Neural cell (in vitro differentiated cells): ENCODE results near the gene TMEM59. TPM values are rescaled to one million over a fixed set of nuclear protein-coding genes. Genes with fewer than 3 reads are reported as not detected.
A peak's percentile ranks its signal among the peaks of the same experiment; 100 is the strongest.

ENCODE experiments used
- H2AFZ ChIP-seq: fragments of 200-600, 300-800 bp; sonication (generic), shearing (Covaris generic); 2 replicates; pipeline ENCODE4 v1.6.0; 2014; ENCODE audit warnings: low read depth, mild to moderate bottlenecking, antibody characterized with exemption, low read length, moderate library complexity
- H3F3A ChIP-seq: fragments of 200-600 bp; shearing (Covaris generic); 2 replicates; pipeline ENCODE4 v1.6.1; 2016; ENCODE audit warnings: mild to moderate bottlenecking, moderate library complexity, mixed read lengths, antibody characterized with exemption, low read length; ENCODE audit not compliant: insufficient read depth, poor library complexity, severe bottlenecking
- H3K27ac ChIP-seq: fragments of 200-600, 300-800 bp; sonication (generic), shearing (Covaris generic); 2 replicates; pipeline ENCODE4 v1.5.1; 2014; ENCODE audit warnings: mild to moderate bottlenecking, low read length, moderate library complexity
- H3K27me3 ChIP-seq: fragments of 300-800, 200-600 bp; sonication (generic), shearing (Covaris generic); 2 replicates; pipeline ENCODE4 v1.6.0; 2014; ENCODE audit warnings: mild to moderate bottlenecking, low read depth, low read length, moderate library complexity; ENCODE audit not compliant: insufficient read depth
- H3K36me3 ChIP-seq: fragments of 300-800, 200-600 bp; sonication (generic), shearing (Covaris generic); 2 replicates; pipeline ENCODE4 v1.5.1; 2014; ENCODE audit warnings: mild to moderate bottlenecking, antibody characterized with exemption, low read length, moderate library complexity; ENCODE audit not compliant: insufficient read depth
- H3K4me2 ChIP-seq: fragments of 300-800, 200-600 bp; sonication (generic), shearing (Covaris generic); 2 replicates; pipeline ENCODE4 v1.6.0; 2014; ENCODE audit warnings: mild to moderate bottlenecking, low read length
- H3K4me3 ChIP-seq: fragments of 300-800, 200-600 bp; sonication (generic), shearing (Covaris generic); 2 replicates; pipeline ENCODE4 v1.5.1; 2014; ENCODE audit warnings: mild to moderate bottlenecking, low read length, moderate library complexity
- H3K79me2 ChIP-seq: fragments of 200-600 bp; shearing (Covaris generic); replicated peaks from 2 replicates; pipeline ENCODE4 v1.6.0; 2014; ENCODE audit warnings: mild to moderate bottlenecking, low read length, moderate library complexity; ENCODE audit not compliant: insufficient read depth
- H3K9ac ChIP-seq: fragments of 300-800, 200-600 bp; sonication (generic), shearing (Covaris generic); 2 replicates; pipeline ENCODE4 v1.6.1; 2016; ENCODE audit warnings: mild to moderate bottlenecking, low read length, mixed read lengths
- H3K9me2 ChIP-seq: fragments of 200-600 bp; shearing (Covaris generic); 2 replicates; pipeline ENCODE4 v1.6.1; 2016; ENCODE audit warnings: mild to moderate bottlenecking, low read length, mixed read lengths; ENCODE audit not compliant: insufficient read depth
- H3K9me3 ChIP-seq: fragments of 200-600, 300-800 bp; sonication (generic), shearing (Covaris generic); 2 replicates; pipeline ENCODE4 v1.6.1; 2016; ENCODE audit warnings: mild to moderate bottlenecking, mixed run types, low read length, moderate library complexity, mixed read lengths
- H4K20me1 ChIP-seq: fragments of 200-600 bp; shearing (Covaris generic); 2 replicates; pipeline ENCODE4 v1.6.1; 2016; ENCODE audit warnings: mild to moderate bottlenecking, mixed run types; ENCODE audit not compliant: insufficient read depth
- CTCF ChIP-seq: fragments of 450-650 bp; IDR thresholded peaks from 2 replicates; pipeline ENCODE4 v1.5.1; 2014; ENCODE audit warnings: antibody characterized with exemption, mild to moderate bottlenecking, moderate library complexity; ENCODE audit not compliant: poor library complexity, severe bottlenecking
- EP300 ChIP-seq: fragments of 450-650 bp; conservative IDR thresholded peaks from 2 replicates; pipeline ENCODE4 v1.6.1; 2014; ENCODE audit warnings: antibody characterized with exemption, mild to moderate bottlenecking, moderate library complexity; ENCODE audit not compliant: poor library complexity, severe bottlenecking
- EZH2 ChIP-seq: fragments of 200-600, 300-800 bp; shearing (Covaris generic), sonication (generic); IDR thresholded peaks from 2 replicates; pipeline ENCODE4 v1.6.1; 2014; ENCODE audit warnings: antibody characterized with exemption, low read length, borderline replicate concordance, mild to moderate bottlenecking; ENCODE audit not compliant: insufficient read depth, poor library complexity, severe bottlenecking
- MXI1 ChIP-seq: fragments of 450-650 bp; conservative IDR thresholded peaks from 2 replicates; pipeline ENCODE4 v1.6.1; 2014; ENCODE audit warnings: antibody characterized with exemption, mild to moderate bottlenecking; ENCODE audit not compliant: poor library complexity, severe bottlenecking
- POLR2AphosphoS5 ChIP-seq: IDR thresholded peaks from 2 replicates; pipeline ENCODE4 v1.6.1; 2012
- RAD21 ChIP-seq: fragments of 450-650 bp; conservative IDR thresholded peaks from 2 replicates; pipeline ENCODE4 v1.6.1; 2014; ENCODE audit warnings: antibody characterized with exemption, mild to moderate bottlenecking, moderate library complexity
- REST ChIP-seq: IDR thresholded peaks from 2 replicates; pipeline ENCODE4 v1.6.1; 2012; ENCODE audit warnings: borderline replicate concordance
- SMC3 ChIP-seq: fragments of 450-650 bp; conservative IDR thresholded peaks from 2 replicates; pipeline ENCODE4 v1.6.1; 2014; ENCODE audit warnings: antibody characterized with exemption, mild to moderate bottlenecking, moderate library complexity; ENCODE audit not compliant: poor library complexity
- TAF1 ChIP-seq: IDR thresholded peaks from 2 replicates; pipeline ENCODE4 v1.6.1; 2012; ENCODE audit warnings: low read depth
- polyA plus RNA-seq: library from polyadenylated mRNA; depleted of rRNA; stranded (reverse); fragments of >200 nt; gene quantifications from 2 replicates; pipeline ENCODE4 v1.2.3, GENCODE V29; 2014

TMEM59 gene
- polyA plus RNA-seq, 1 donor from 2014 or later: 328 TPM

GRCh38 chr1:53982763-53983104, 70.3 kb downstream of the TMEM59 start:
- H3K27me3 ChIP-seq: no peaks in the 10 kb centered on the region
- peak overlapping the region; percentile 4 for H3K4me3 ChIP-seq
- H3F3A ChIP-seq: no peaks in the 10 kb centered on the region
- H3K27ac ChIP-seq: no peak overlapping the region
- H3K4me2 ChIP-seq: no peak overlapping the region
- H4K20me1 ChIP-seq: no peaks in the 10 kb centered on the region
- no peaks in the 10 kb centered on the region for H3K79me2 ChIP-seq
- H2AFZ ChIP-seq: no peak overlapping the region
- H3K9me3 ChIP-seq: no peaks in the 10 kb centered on the region
- TF ChIP-seq CTCF (no peak), REST (no peak), POLR2AphosphoS5 (no peak), SMC3 (no peak), EZH2 (no peak), EP300 (no peak), MXI1 (no peak), RAD21 (no peak), TAF1 (no peak)
- no peaks in the 10 kb centered on the region for H3K36me3 ChIP-seq
- no peak overlapping the region for H3K9ac ChIP-seq
- no peaks in the 10 kb centered on the region for H3K9me2 ChIP-seq

GRCh38 chr1:53982034-53982762, 70.8 kb downstream of the TMEM59 start:
- no peaks in the 10 kb centered on the region for H3F3A ChIP-seq
- peak overlapping the region; percentile 4 for H3K4me3 ChIP-seq
- no peaks in the 10 kb centered on the region for H3K79me2 ChIP-seq
- H3K4me2 ChIP-seq: no peak overlapping the region
- H3K27me3 ChIP-seq: no peaks in the 10 kb centered on the region
- no peaks in the 10 kb centered on the region for H3K9me2 ChIP-seq
- H3K9ac ChIP-seq: no peak overlapping the region
- no peak overlapping the region for H3K27ac ChIP-seq
- H2AFZ ChIP-seq: no peak overlapping the region
- no peaks in the 10 kb centered on the region for H3K36me3 ChIP-seq
- no peaks in the 10 kb centered on the region for H3K9me3 ChIP-seq
- H4K20me1 ChIP-seq: no peaks in the 10 kb centered on the region
- TF ChIP-seq POLR2AphosphoS5 (no peak), EP300 (no peak), SMC3 (no peak), MXI1 (no peak), EZH2 (no peak), REST (no peak), RAD21 (no peak), CTCF (no peak), TAF1 (no peak)
